D721Med (cell line): ENCODE data around the gene SSNA1.

Experiments used
- DNase-seq: peaks from one replicate; pipeline ENCODE4 v3.0.0; 2011; ENCODE audit warnings: low spot score; ENCODE audit not compliant: insufficient read length
- FAIRE-seq: peaks from 2 replicates; lab custom pipeline; 2011; peaks lifted over from hg19 to GRCh38; lab: Jason Lieb, UNC
- CTCF ChIP-seq: IDR thresholded peaks from 2 replicates; pipeline ENCODE4 v1.5.1; 2012; ENCODE audit warnings: mild to moderate bottlenecking, control low read depth; ENCODE audit not compliant: insufficient read depth; ENCODE audit errors: missing control alignments

SSNA1 gene

GRCh38 chr9:137229903-137230704 lies 41.6 kb downstream of the SSNA1 start:
- no peak for DNase-seq
- no peak for FAIRE-seq
- no peak for TF ChIP-seq CTCF

- no peak for TF ChIP-seq CTCF
- FAIRE-seq (no peak), DNase-seq (no peak)
Measured at GRCh38 chr9:137230705-137231371, 42.4 kb downstream of the SSNA1 start, which contains the start of gene SLC34A3. SLC34A3 (plus strand) TSS chr9:137230901; CDS start chr9:137231703, 802 bp downstream.

- DNase-seq (no peak), FAIRE-seq (no peak)
- TF ChIP-seq CTCF: no peak
Measured at GRCh38 chr9:137231372-137232039, 43.0 kb downstream of the SSNA1 start.

GRCh38 chr9:137232101-137232500 lies 43.6 kb downstream of the SSNA1 start:
- TF ChIP-seq CTCF: no peak
- FAIRE-seq: no peak
- no peak for DNase-seq

DNA sequence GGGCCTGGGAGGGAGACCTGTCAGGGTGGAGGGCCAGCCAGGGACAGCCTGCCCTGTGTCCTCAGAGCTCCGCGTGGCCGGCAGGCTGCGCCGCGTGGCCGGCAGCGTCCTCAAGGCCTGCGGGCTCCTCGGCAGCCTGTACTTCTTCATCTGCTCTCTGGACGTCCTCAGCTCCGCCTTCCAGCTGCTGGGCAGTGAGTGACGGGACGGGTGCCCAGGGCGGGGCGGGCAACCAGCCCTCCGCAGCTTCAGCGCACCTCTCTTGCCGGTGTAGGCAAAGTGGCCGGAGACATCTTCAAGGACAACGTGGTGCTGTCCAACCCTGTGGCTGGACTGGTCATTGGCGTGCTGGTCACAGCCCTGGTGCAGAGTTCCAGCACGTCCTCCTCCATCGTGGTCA lies 44.0 kb downstream of the SSNA1 start:
- FAIRE-seq (no peak), DNase-seq (no peak)
- no peak for TF ChIP-seq CTCF

DNA sequence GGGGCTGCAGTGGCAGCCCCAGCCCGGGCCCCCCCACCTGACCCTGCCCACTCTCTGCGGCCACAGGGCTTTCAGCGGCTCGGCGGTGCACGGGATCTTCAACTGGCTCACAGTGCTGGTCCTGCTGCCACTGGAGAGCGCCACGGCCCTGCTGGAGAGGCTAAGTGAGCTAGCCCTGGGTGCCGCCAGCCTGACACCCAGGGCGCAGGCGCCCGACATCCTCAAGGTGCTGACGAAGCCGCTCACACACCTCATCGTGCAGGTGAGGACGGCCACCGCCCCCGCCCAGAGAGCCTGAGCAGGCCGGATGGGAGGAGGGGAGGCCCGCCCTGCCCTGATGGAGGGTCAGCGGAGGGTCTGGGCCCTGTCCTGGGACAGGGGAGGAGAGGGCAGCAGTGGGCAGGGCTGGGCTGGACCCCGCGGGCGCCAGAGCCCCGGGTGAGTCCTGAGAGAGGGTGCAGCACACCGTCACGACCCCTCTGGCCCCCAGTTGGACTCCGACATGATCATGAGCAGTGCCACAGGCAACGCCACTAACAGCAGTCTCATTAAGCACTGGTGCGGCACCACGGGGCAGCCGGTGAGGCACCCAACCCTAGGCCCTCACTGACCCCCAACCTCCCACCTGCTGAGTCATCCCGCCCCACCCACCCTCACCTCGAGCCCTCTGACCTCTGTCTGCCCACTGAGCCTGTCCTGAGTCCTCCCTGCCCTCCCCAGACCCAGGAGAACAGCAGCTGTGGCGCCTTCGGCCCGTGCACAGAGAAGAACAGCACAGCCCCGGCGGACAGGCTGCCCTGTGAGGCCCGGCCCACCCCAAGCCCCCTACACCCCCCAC lies 44.9 kb downstream of the SSNA1 start:
- TF ChIP-seq CTCF: no peak
- FAIRE-seq (no peak), DNase-seq (no peak)
